ENCODE data around the gene DNM3.

DNA sequence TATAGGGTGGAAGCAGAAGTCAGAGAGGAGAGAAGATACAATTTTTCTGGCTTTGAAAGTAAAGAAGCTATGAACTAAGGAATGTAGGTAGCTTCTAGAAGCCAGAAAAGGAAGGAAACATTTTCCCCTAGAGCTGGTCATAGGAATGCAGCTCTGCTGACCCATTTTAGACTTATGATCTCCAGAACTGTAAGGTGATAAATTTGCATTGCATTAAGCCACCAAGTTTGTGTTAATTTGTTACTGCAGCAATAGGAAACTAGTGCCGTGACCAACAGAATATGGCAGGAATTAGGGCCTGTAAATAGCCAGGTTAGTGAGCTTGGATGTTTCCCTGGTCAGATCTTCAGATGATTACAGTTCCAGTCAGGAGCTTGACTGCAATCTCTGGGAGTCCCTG lies 334.9 kb downstream of the DNM3 start:
- TF ChIP-seq YY1 (IDR thresholded peaks at IDR 0.05; ENCODE audit: low read depth) (no peak), EP300 (IDR thresholded peaks at IDR 0.05; ENCODE audit: borderline replicate concordance) (no peak), RAD21 (IDR thresholded peaks at IDR 0.05; ENCODE audit: low read depth) (no peak), TEAD4 (IDR thresholded peaks at IDR 0.05) (no peak), CEBPB (IDR thresholded peaks at IDR 0.05) (no peak), TAF1 (IDR thresholded peaks at IDR 0.05; ENCODE audit: low read depth) (no peak), TCF12 (IDR thresholded peaks at IDR 0.05; ENCODE audit: low read depth) (no peak), EGR1 (IDR thresholded peaks at IDR 0.05) (no peak)
- TF ChIP-seq, protein P1, sequence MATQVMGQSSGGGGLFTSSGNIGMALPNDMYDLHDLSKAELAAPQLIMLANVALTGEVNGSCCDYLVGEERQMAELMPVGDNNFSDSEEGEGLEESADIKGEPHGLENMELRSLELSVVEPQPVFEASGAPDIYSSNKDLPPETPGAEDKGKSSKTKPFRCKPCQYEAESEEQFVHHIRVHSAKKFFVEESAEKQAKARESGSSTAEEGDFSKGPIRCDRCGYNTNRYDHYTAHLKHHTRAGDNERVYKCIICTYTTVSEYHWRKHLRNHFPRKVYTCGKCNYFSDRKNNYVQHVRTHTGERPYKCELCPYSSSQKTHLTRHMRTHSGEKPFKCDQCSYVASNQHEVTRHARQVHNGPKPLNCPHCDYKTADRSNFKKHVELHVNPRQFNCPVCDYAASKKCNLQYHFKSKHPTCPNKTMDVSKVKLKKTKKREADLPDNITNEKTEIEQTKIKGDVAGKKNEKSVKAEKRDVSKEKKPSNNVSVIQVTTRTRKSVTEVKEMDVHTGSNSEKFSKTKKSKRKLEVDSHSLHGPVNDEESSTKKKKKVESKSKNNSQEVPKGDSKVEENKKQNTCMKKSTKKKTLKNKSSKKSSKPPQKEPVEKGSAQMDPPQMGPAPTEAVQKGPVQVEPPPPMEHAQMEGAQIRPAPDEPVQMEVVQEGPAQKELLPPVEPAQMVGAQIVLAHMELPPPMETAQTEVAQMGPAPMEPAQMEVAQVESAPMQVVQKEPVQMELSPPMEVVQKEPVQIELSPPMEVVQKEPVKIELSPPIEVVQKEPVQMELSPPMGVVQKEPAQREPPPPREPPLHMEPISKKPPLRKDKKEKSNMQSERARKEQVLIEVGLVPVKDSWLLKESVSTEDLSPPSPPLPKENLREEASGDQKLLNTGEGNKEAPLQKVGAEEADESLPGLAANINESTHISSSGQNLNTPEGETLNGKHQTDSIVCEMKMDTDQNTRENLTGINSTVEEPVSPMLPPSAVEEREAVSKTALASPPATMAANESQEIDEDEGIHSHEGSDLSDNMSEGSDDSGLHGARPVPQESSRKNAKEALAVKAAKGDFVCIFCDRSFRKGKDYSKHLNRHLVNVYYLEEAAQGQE (IDR thresholded peaks at IDR 0.05; ENCODE audit: low read depth) = no peak
